Measurements from ENCODE around the gene PPP2R2C. TPM values are rescaled to one million over a fixed set of nuclear protein-coding genes. Genes with fewer than 3 reads are reported as not detected.

Gene PPP2R2C
- total RNA-seq, 1 donor from 2014 or later = 12.3 TPM

DNA sequence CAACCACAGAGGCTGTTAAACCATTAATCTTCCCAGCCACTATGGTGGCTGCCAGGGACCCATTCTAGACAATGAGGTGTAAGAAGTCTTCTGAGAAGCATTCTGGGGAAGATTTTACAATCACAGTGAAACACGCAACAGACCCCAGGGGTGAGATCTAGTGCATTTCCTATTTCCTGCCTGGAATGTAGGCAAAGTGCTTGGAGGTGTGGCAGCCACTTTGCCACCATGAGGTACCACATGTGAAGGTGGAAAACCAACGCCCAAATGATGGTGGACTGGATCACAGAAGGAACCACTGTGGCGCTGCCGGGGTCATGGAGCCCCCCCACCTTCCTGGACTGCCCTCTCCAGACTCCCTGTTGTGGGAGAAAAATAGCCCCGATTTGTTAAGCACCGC is 140.9 kb downstream of the PPP2R2C start:
- intact Hi-C loops (cut with DNase I) = loop anchor here (5.0 kb wide), 1 partner anchor 141 kb away; the partner anchor contains the start of gene PPP2R2C
- no peak for DNase-seq (ENCODE audit: missing footprints)
- no peak for ATAC-seq

- ATAC-seq (no peak), DNase-seq (ENCODE audit: missing footprints) (no peak)
- intact Hi-C loops (cut with DNase I) = loop anchor here (5.0 kb wide), 1 partner anchor 141 kb away; the partner anchor contains the start of gene PPP2R2C
These were observed 141.4 kb downstream of the PPP2R2C start for GRCh38 chr4:6331018-6331417.

DNA sequence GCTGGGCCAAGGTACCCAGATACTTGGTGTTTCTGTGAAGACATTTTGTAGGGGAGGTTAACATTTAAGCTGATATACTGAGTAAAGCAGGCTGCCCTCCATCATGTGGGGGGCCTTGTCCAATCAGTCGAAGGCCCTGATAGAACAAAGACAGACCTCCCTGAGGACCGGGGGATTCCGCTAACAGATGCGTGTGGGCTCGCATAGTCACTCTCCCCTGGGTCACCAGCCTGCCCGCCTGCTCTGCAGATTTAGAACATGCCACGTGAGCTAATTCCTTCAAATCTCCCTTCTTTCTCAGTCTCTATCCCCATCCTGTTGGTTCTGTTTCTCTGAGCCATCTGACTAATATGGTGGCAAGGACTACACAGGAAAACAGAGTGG is 142.0 kb downstream of the PPP2R2C start:
- no peak for DNase-seq (ENCODE audit: missing footprints)
- no peak for ATAC-seq
- intact Hi-C loops (cut with DNase I) = loop anchor here (5.0 kb wide), 1 partner anchor 142 kb away; the partner anchor contains the start of gene PPP2R2C

GRCh38 chr4:6329478-6330383 is 142.7 kb downstream of the PPP2R2C start:
- intact Hi-C loops (cut with DNase I) = loop anchor here (5.0 kb wide), 2 partner anchors 143 to 327 kb away; partner anchors contain the start of gene PPP2R2C
- ATAC-seq (no peak), DNase-seq (ENCODE audit: missing footprints) (no peak)

- intact Hi-C loops (cut with DNase I) = loop anchor here (5.0 kb wide), 1 partner anchor 326 kb away; no protein-coding TSS in a partner anchor
- DNase-seq (ENCODE audit: missing footprints) (no peak), ATAC-seq (no peak)
These were observed 143.9 kb downstream of the PPP2R2C start for GRCh38 chr4:6328526-6328925.

DNA sequence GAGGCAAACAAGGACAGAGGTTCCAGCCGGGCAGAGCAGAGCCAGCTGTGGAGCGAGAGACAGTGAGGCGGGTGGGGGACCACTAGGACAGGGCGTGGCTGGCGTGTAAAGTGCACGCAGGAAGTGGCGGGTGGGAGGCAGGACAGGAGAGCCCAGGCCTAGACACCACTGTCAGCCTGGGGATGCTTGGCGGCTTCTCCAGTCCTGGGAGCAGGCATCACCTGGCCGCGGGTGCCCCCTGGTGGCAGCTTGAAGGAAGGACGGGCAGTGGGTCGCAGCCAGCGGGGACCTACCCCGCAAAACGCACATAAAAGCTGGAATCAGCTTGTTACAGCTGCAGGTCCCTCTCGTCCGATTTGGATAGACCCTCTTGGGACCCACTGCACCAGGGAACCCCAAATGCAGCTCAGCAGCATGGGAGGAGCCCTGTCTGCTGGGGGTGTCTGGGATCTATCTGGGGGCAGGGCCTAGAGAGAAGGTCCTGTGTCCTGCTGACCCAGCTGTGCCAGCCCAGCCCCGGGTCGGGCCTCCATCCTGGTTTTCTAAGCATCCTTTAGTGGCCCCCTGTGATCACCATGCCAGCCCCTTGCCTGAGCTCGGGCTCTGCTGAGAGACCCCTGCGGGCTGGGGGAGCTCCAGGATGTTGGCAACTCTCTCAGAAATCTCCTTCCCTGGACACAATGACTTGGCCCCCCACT is 145.0 kb downstream of the PPP2R2C start:
- intact Hi-C loops (cut with DNase I) = loop anchor here (1.0 to 5.0 kb wide), 3 partner anchors 63 to 325 kb away; no protein-coding TSS in a partner anchor

DNA sequence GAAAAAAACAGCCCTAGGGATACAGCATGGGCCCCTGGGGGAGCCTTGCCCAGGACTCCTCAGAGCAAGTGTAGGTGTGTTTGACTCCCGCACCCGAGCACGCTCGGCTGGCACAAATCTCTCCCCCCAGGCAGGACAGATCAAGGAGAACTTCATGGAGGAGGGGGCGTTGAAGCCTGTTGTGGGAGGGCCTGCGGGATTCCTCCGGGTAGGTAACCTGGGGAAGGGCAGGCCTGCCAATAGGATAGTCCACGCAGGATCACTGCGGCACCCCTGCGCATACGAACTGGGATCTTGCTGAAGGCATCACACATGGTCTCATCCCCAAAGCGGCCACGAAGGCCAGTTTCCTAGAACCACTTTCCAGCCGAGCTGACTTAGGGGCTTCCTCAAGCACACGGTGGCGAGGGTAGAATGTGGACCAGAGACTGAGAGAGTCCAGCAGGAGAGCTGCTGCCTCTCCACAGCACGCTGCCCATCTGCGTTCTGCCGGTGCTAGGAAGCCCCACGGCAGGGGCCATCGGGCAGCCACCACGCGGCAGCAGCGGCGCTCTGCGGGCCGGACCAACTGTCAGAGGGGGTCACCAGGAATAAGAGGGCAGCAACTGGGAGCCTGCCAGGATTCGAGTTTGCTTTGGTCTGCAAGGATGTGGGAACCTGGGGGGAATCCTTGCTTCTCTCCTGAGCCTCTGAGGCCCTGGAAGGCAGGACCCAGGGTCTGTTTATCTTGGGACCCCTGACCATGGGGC is 145.9 kb downstream of the PPP2R2C start:
- DNase-seq (ENCODE audit: missing footprints) = no peak
- intact Hi-C loops (cut with DNase I) = loop anchor here (1.0 to 5.0 kb wide), 3 partner anchors 62 to 324 kb away; no protein-coding TSS in a partner anchor

More for the DNA sequence above, 145.0 kb downstream of the PPP2R2C start:
- DNase-seq (ENCODE audit: missing footprints) (peak; percentile 91), ATAC-seq (peak; percentile 82)

DNA sequence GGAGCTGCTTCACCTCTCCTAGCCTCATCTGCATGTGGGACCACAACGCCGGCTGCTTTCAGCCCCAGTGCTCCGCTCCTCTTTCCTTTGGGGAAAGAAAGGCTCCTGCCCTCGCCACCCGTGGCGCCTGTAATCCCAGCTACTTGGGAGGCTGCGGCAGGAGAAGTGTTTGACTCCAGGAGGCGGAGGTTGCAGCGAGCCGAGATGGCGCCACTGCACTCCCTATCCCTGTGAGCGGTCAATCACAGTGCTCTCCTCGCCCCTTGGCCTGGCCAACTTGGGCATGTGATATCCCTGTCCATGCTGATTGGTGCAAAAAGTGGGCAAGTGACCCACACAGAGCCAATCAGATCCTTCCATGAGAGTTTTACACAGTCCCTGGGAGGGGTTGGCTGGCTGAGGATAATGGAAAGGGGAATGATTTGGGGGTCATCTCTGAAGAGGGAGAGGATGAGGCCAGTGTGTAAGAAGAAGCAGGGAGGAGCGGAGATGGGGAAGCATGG is 146.6 kb downstream of the PPP2R2C start:
- intact Hi-C loops (cut with DNase I) = loop anchor here (5.0 kb wide), 1 partner anchor 324 kb away; no protein-coding TSS in a partner anchor
- ATAC-seq = no peak
- DNase-seq (ENCODE audit: missing footprints) = no peak

More for the DNA sequence above, 145.9 kb downstream of the PPP2R2C start:
- ATAC-seq = no peak

DNA sequence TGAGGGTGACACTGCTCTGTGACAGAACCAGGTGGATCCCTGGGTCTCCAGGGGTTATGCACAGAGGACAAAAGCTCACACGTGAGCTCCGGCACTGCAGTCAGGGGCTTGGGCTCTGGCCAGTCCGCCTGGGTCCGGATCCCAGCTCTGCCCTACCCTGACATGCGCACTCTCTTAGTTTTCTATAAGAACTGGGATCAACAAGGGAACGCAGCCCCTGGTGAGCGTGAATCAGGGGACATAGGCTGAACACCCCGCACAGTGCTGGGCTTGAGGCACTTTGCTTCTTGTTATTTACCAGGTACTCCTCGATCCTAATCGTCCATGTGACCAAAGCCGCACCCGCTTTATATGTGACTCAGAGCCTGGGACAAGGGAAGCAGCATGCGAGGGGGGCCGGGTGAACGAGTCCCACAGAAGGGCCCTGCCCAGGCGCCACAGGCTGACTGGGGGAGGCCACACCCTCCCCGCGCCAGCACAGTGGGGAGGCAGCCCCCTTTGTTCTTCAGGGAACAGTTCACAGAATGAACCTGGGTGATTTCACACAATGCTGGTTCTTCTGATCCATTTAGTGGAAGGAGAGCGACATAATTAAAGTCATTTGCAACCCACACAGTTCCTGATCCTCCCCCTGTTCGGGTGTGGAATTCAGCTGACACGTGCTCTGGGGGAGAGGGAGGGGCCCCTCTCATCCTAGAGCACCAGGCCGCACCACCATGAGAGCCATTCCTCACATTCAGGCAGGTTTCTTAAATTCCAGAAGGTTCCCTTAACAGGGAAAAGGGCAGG is 147.2 kb downstream of the PPP2R2C start:
- DNase-seq (ENCODE audit: missing footprints) = no peak
- ATAC-seq = peak; percentile 24
- intact Hi-C loops (cut with DNase I) = loop anchor here (5.0 kb wide), 1 partner anchor 323 kb away; no protein-coding TSS in a partner anchor

DNA sequence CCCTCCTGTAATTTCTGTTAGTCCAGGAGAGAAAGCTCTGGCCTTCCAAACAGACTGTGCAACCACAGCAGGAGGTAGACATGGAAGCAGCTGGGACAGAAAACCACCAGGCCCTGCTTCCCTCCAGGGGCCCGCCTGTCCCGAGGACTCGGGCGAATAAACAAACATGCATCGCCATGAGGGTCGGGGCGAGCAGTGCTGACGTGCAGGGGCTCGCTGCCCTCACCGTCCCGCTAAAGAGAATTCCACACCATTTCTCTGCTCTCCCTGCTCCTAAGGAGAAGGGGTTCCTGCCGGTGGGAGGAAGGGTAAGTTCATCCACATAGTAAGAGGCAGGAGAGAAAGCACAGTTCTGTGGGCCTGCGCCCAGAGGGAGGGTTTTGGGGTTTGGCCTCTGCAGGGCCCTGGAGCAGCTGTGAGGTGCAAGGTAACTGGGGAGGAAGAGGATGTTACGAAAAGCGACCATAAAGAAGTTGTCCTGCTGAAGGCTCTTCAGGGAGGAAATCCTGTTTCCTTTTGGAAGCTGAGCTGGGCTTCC is 147.9 kb downstream of the PPP2R2C start:
- no peak for DNase-seq (ENCODE audit: missing footprints)
- no peak for ATAC-seq
- intact Hi-C loops (cut with DNase I) = no loop called here

GRCh38 chr4:6322761-6323566 is 149.4 kb downstream of the PPP2R2C start:
- intact Hi-C loops (cut with DNase I) = no loop called here
- no peak for DNase-seq (ENCODE audit: missing footprints)
- ATAC-seq = no peak

DNA sequence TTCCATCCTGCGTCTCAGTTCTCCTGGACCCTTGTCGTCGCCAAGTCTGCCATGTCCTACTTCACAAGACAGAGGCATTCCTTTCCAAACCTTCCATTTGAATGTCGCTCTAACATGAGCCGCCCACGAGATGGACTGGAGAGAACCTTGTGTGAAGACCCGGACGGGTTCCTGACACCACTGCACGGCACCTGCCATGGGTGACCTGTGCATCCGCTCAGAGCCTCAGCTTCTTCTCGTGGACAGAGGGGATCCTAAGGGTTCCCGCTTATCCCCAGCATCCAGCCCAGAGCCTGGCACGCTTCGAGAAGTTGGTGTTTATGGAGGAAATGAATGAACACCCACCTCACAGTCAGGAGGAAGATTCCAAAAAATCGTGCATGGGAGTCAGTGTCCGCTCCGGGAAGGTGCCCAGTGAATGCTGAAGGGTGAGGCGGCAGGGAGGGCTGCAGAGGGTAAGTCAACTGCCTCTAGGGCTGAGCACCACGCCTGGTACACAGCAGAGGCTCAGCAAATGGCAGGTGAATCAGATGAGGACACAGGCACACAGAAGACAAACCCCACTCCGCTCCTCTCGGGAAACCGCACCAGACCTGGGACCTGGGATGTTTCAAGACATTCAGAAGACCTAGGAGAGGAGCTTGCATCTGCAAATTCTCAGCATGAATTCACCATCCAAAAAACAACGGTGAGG is 150.2 kb downstream of the PPP2R2C start:
- intact Hi-C loops (cut with DNase I) = no loop called here
- ATAC-seq (no peak), DNase-seq (ENCODE audit: missing footprints) (no peak)

GRCh38 chr4:6321361-6321760 is 151.1 kb downstream of the PPP2R2C start:
- intact Hi-C loops (cut with DNase I) = no loop called here
- ATAC-seq (no peak), DNase-seq (ENCODE audit: missing footprints) (no peak)

DNA sequence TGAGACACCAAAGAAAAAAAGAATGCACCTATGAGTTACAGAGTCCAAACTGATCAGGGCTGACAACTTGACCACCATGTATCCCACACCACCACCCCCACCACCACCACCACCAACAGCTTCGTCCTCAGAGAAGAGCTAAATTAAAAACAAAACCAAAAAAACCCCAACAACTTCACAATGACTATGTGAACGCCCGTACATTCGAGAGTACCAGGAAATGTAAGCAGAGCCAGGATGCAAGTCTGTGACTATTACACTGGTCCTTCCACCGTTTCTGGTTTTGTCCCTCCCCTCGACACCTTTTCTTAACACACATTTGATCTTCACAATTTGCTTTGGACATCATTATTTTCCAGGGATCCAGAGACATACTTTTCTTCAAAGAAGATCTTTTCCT is 151.8 kb downstream of the PPP2R2C start:
- no peak for ATAC-seq
- no peak for DNase-seq (ENCODE audit: missing footprints)
- intact Hi-C loops (cut with DNase I) = no loop called here

GRCh38 chr4:6319530-6320150 is 152.8 kb downstream of the PPP2R2C start:
- ATAC-seq (no peak), DNase-seq (ENCODE audit: missing footprints) (no peak)
- intact Hi-C loops (cut with DNase I) = no loop called here

DNA sequence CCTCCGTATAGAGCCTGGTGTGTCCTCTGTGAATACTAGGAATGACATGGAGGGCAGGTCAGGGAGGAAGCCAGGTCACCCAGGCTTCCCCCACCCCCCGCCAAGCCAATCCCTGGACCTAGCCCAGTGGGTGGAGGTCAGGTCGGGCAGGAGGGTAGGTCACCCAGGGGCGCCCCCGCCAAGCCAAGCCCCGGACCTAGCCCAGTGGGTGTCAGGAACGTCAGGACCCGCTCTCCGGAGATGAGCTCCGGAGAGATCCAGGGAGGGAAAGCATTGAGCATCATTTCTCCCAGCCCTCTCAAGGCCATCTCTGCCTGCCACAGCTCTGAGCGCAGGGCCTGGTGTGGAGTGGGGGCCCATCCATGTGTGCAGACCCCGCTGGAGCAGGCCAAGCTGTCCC is 154.2 kb downstream of the PPP2R2C start:
- ATAC-seq (peak; percentile 16), DNase-seq (ENCODE audit: missing footprints) (no peak)
- intact Hi-C loops (cut with DNase I) = no loop called here
